Mucosa of descending colon (tissue), 3 donors: Measurements from ENCODE around the gene CKAP4. TPM values are rescaled to one million over a fixed set of nuclear protein-coding genes. Genes with fewer than 3 reads are reported as not detected.
A peak's percentile ranks its signal among the peaks of the same experiment; 100 is the strongest.

Experiments
- ATAC-seq: fragments of 200-7000 bp; cut with Tn5 transposase; one replicate; pipeline ENCODE4 v1.9.1; 2020; ENCODE audit warnings: mild to moderate bottlenecking, moderate library complexity
- DNase-seq, 3 donors: peaks; one replicate each; pipeline ENCODE4 v3.0.0-alpha.2; 2020
- H3K36me3 ChIP-seq: fragments of 200-600 bp; one replicate; pipeline ENCODE4 v1.8.0; 2021; ENCODE audit warnings: low read depth, mild to moderate bottlenecking
- H3K4me1 ChIP-seq: fragments of 200-600 bp; one replicate; pipeline ENCODE4 v1.8.0; 2021; ENCODE audit warnings: low read depth, mild to moderate bottlenecking
- H3K4me3 ChIP-seq: fragments of 200-600 bp; one replicate; pipeline ENCODE4 v1.8.0; 2021; ENCODE audit warnings: mild to moderate bottlenecking
- H3K9me3 ChIP-seq: fragments of 200-600 bp; one replicate; pipeline ENCODE4 v1.8.0; 2021; ENCODE audit warnings: mild to moderate bottlenecking
- CTCF ChIP-seq: fragments of 200-600 bp; IDR thresholded peaks from one replicate; pipeline ENCODE4 v1.8.0; 2022; ENCODE audit warnings: antibody characterized with exemption, mild to moderate bottlenecking
- intact Hi-C, 2 donors: fragments of 100-400 bp; cut with DNase I in 1 of 2; cut with micrococcal nuclease in 1 of 2; formaldehyde crosslinking; loops; one replicate each; pipeline versions ENCODE4 v1.11.0 to v1.11.1; 2022; cut with DNase I, micrococcal nuclease
- total RNA-seq, 3 donors: library from RNA; stranded (reverse); fragmentation: NEBNext Ultra II Directional in 2 of 3; extraction: Animal tissue kit (Norgen Biotek cat#: 25700) in 2 of 3; gene quantifications; one replicate each; pipeline versions ENCODE4 v1.2.1 to v1.2.4, GENCODE V29; 2021 to 2023
- donor health status: DM: no; HTN: no; CAD: no; lungs with moderate emphysema.
- donor health status: DM: no; HTN: no; CAD: no.
- donor health status: DM: no; HTN: yes; CAD: no.

CKAP4 gene
- total RNA-seq, 3 donors from 2014 or later: 40.6 to 103 (median 46.8) TPM

- no peak for TF ChIP-seq CTCF
Measured at GRCh38 chr12:106280106-106280505, 32.3 kb upstream of the CKAP4 start.

GRCh38 chr12:106276032-106276740 is 28.4 kb upstream of the CKAP4 start:
- no peak overlapping the region for H3K4me3 ChIP-seq
- intact Hi-C loops: loop anchor here in 1 of 2 donors (10.0 kb wide), 1 partner anchor 51 kb away; no protein-coding TSS in a partner anchor
- ATAC-seq (no peak), DNase-seq (no peak)
- no peaks in the 10 kb centered on the region for H3K9me3 ChIP-seq
- peaks cover 15% of the 10 kb centered on the region for H3K4me1 ChIP-seq
- no peak for TF ChIP-seq CTCF
- no peaks in the 10 kb centered on the region for H3K36me3 ChIP-seq

More at GRCh38 chr12:106280106-106280505, 32.3 kb upstream of the CKAP4 start:
- ATAC-seq: no peak
- no peaks in the 10 kb centered on the region for H3K36me3 ChIP-seq
- no peak for DNase-seq
- no peaks in the 10 kb centered on the region for H3K9me3 ChIP-seq
- H3K4me3 ChIP-seq: no peak overlapping the region
- intact Hi-C loops: no loop called here
- H3K4me1 ChIP-seq: peaks cover 10% of the 10 kb centered on the region

- ATAC-seq (peak; percentile 70), DNase-seq (peak; percentile 53 to 67 (median 58))
- Histone ChIP-seq H3K36me3 (no peaks in the 10 kb centered on the region), H3K4me3 (no peak overlapping the region), H3K9me3 (no peaks in the 10 kb centered on the region), H3K4me1 (peaks cover 15% of the 10 kb centered on the region)
- intact Hi-C loops: loop anchor here in 1 of 2 donors (10.0 kb wide), 1 partner anchor 51 kb away; no protein-coding TSS in a partner anchor
- TF ChIP-seq CTCF: no peak
Measured at GRCh38 chr12:106275458-106275857, 27.6 kb upstream of the CKAP4 start.

- H3K9me3 ChIP-seq: no peaks in the 10 kb centered on the region
- H3K4me1 ChIP-seq: peaks cover 15% of the 10 kb centered on the region
- intact Hi-C loops: loop anchor here in 1 of 2 donors (10.0 kb wide), 1 partner anchor 50 kb away; no protein-coding TSS in a partner anchor
- no peaks in the 10 kb centered on the region for H3K36me3 ChIP-seq
- ATAC-seq (peak; percentile 92), DNase-seq (peak in 1 of 3 donors; percentile 49)
- H3K4me3 ChIP-seq: no peak overlapping the region
- no peak for TF ChIP-seq CTCF
Measured at GRCh38 chr12:106274575-106275121, 26.8 kb upstream of the CKAP4 start.

GRCh38 chr12:106274012-106274411 is 26.2 kb upstream of the CKAP4 start:
- H3K9me3 ChIP-seq: no peaks in the 10 kb centered on the region
- intact Hi-C loops: loop anchor here in 1 of 2 donors (10.0 kb wide), 1 partner anchor 49 kb away; no protein-coding TSS in a partner anchor

More at GRCh38 chr12:106274012-106274411, 26.2 kb upstream of the CKAP4 start:
- Histone ChIP-seq H3K4me1 (peaks cover 15% of the 10 kb centered on the region), H3K36me3 (no peaks in the 10 kb centered on the region), H3K4me3 (no peak overlapping the region)
- no peak for ATAC-seq
- no peak for TF ChIP-seq CTCF
- DNase-seq: no peak
